Ramos (cell line): ENCODE data around the gene ADD1.

ENCODE experiments used
- in situ Hi-C: fragments of 300-500 bp; cut with MboI; formaldehyde crosslinking; loops from one replicate; pipeline ENCODE4 v1.14.3; 2022; ENCODE audit warnings: low sequenced_read_pairs; ENCODE audit not compliant: unreplicated experiment

The ADD1 gene

DNA sequence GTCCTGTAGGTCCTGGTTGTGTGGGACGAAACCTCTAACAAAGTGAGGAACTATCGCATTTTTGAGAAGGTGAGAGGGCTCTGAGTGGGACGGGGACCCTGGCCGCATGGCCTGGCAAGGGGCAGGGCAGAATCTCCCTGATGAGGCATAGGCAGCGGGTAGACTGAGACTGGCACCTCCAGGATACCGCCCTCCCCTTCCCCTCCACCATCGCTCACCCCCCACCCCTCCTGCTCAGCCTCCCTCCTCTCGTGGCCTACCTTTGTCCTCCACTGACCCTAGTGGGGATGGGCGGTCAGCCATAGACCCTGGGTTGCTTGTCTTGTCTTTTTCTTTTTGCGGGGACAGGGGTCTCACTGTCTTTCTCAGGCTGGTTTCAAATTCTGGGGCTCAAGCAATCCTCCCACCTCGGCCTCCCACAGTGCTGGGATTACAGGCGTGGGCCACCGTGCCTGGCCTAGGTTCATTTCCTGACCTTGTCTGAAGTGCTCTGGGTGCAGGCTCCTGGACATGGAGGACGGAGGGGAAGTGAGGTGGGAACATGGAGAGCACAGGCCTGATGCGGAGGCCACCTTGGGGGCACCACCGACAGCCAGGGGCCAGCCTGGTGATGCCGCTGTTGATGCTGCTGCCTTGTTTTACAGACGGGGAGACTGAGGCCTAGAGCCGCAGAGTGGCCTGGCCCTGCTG, 10.5 kb upstream of the ADD1 start:
- in situ Hi-C loops: no loop called here

GRCh38 chr4:2833671-2834000, 10.0 kb upstream of the ADD1 start:
- in situ Hi-C loops: no loop called here

GRCh38 chr4:2834001-2834921, 9.4 kb upstream of the ADD1 start:
- in situ Hi-C loops: no loop called here

DNA sequence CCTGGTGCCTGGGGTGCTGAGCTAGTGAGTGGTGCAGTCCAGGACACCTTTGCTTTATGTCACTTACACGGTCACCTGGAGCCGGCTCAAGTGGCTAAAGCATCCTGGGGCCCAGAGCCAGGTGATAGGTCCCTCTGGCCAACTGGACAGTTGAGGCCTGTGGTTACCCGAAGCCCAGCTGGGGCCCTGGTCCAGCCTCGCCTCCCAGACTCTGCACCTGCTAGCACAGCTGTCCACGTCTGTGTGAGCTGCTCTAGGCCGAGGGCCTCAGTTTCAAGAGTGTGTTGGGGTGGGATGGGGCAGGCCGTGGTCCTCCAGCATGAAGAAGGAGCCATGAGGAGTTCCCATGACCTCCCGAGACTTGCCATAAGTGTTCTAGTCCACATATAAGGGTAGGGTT, 7.7 kb upstream of the ADD1 start:
- in situ Hi-C loops: no loop called here

GRCh38 chr4:2836391-2836859, 7.2 kb upstream of the ADD1 start:
- in situ Hi-C loops: no loop called here

DNA sequence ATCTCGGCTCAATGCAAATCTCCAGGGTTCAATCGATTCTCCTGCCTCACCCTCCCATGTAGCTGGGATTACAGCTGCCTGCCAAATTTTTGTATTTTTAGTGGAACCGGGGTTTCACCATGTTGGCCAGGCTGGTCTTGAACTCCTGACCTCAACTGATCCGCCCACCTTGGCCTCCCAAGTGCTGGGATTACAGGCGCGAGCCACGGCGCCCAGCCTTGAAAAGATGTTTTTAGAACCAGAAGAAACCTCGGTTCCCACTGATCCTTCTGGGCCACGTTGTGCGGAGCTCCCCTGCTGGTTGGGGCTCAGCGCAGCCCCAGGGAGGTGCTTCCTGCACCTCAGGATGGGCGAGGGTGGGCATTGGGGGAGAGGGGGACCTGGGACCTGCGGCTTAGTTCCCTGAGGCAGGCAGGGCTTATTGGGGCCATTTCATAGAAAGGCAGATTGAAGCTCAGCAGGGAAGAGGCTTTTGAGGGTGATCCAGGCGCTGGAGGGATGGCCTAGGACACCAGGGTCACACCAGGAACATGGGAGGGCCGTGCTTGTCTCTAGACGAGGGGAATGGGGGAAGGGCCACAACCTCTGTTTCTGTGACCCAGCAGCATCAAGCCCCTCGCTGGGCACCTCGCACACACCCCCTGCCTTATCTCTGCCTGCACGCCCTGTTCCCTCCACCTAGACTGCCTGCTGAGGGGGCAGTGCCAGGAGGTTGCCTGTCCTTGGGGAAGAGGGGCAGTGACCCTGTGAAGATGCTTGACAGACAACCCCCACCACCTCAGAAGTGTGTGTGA, 6.3 kb upstream of the ADD1 start:
- in situ Hi-C loops: no loop called here

GRCh38 chr4:2837904-2838496, 5.6 kb upstream of the ADD1 start:
- in situ Hi-C loops: no loop called here

- in situ Hi-C loops: no loop called here
Observed at GRCh38 chr4:2839060-2839459, 4.6 kb upstream of the ADD1 start.

- in situ Hi-C loops: no loop called here
Observed at GRCh38 chr4:2842687-2843262, 869 bp upstream of the ADD1 start.

GRCh38 chr4:2843941-2844584, 419 bp downstream of the ADD1 start:
- in situ Hi-C loops: no loop called here

DNA sequence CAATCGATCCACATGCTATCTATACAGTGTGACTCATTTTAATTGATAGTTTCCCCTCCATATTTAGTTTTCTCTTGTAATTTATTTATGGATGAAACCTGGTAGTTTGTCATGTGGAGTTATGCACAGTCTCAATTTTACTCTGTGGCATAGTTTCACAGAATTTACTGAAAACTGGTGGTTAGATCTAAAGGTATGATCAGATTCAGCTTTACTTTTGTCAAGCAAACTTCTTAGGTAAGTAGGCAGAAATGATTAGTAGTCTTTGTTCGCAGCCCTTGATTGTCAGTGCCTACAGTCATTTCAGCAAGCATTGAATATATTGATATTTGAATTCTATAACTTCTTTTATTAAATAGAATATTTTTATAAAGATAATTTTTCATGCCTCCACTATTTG, 2.5 kb downstream of the ADD1 start:
- in situ Hi-C loops: no loop called here

DNA sequence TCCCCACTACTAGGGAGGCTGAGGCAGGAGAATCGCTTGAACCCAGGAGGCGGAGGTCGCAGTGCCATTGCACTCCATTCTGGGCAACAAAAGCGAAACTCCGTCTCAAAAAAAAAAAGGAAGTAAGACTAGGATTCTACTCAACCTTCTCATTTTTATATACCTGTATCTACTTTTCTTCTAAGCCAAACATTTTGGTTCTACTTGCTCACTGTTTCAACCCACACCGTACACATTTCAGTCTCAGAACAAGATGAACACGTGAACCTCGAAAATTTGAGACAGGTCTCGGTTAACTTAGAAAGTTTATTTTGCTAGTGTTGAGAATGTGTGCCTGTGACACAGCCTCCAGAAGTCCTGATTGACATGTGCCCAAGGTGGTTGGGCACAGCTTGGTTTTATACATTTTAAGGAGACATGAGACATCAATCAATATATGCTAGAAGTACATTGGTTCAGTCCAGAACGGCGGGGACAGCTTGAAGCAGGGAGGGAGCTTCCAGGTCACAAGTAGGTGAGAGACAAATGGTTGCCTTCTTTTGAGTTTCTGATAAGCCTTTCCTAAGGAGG, 3.7 kb downstream of the ADD1 start:
- in situ Hi-C loops: no loop called here

GRCh38 chr4:2848449-2848848, 4.8 kb downstream of the ADD1 start:
- in situ Hi-C loops: no loop called here

- in situ Hi-C loops: no loop called here
Observed at GRCh38 chr4:2849267-2850152, 5.9 kb downstream of the ADD1 start.

GRCh38 chr4:2850966-2851798, 7.5 kb downstream of the ADD1 start:
- in situ Hi-C loops: no loop called here

- in situ Hi-C loops: no loop called here
Observed at GRCh38 chr4:2852481-2852921, 8.9 kb downstream of the ADD1 start.

- in situ Hi-C loops: no loop called here
Observed at GRCh38 chr4:2855584-2855983, 11.9 kb downstream of the ADD1 start.
